Activated CD4-positive, CD25-positive, alpha-beta regulatory T cell (primary cell): Measurements from ENCODE around the gene HNRNPH3.

Experiments
- DNase-seq, 4 experiments: peaks; one replicate each; lab custom pipeline; 2025; lab: John Stamatoyannopoulos, UW

HNRNPH3 gene

GRCh38 chr10:68330852-68331454 is 911 bp upstream of the HNRNPH3 start:
- DNase-seq, result peak in 1 of 4 experiments; percentile 8

- peak; percentile 42 to 52 (median 47) for DNase-seq
Observed at GRCh38 chr10:68332259-68333057, 594 bp downstream of the HNRNPH3 start, which contains the start of gene PBLD. Gene PBLD (minus strand): TSS chr10:68332928. CDS start chr10:68306844, 26,084 bp downstream.

DNA sequence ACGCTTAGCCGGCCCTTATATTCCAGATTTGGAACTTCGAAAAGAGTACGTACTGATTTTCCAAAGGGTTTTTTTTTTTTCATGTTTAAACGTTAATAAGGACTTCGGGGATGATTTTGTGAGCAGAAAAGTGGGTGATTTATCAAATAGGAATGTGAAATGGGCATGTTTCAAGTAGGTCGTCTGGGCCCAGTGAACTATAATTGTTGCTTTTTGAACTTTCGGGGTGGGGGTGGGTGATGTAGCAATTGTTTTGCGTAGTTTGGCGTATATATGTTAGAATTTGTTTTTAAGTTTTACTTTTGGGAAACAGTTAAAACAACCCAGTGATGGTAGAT is 1.2 kb downstream of the HNRNPH3 start:
- DNase-seq, result no peak

DNA sequence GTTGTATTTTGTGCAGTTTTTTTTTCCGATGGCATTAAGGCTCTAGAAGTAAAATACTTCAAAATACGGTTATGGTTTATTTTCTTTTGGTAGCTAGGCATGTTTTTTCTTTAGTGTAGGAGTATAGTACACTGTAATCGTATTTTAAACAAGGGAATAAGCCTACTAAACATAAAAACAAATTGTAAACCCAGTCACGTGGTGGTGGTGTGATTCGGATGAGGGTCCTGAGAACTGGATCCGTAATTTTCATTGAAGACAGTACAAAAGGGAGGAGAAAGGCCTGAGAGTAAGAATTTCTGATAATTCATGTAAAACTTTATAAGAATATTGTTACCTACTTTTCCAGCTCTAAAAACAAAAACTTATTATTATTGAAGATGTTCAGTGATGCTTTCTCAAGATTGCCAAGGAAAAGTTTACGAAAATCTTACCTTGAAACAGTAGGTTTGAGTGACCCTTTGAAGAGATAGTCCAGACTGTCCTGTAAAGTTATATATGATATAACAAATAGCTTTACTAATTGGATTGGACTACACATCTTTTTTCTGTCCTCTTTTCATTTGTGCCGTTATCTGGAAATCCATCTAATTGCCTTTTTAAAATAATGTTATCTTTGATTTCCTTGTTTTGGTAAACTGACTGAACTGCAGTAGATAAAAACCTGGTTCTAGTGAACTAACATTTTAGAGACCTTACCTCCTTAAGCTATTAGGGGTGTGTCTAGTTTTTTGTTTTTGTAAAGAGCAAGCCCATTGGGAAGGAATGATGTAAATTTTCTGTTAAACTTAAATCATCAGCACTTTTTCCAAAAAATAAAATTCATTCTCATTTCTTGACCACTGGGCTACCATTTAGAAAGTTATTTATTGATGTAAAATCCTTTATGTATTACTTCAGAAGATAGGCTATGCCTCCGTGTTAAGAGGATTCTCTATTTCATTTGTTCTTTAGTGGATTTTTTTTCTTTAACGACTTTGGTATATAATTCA is 1.9 kb downstream of the HNRNPH3 start:
- no peak for DNase-seq

GRCh38 chr10:68334672-68335467 is 3.0 kb downstream of the HNRNPH3 start:
- DNase-seq, result no peak

GRCh38 chr10:68336754-68337351 is 5.0 kb downstream of the HNRNPH3 start:
- DNase-seq, result no peak

DNA sequence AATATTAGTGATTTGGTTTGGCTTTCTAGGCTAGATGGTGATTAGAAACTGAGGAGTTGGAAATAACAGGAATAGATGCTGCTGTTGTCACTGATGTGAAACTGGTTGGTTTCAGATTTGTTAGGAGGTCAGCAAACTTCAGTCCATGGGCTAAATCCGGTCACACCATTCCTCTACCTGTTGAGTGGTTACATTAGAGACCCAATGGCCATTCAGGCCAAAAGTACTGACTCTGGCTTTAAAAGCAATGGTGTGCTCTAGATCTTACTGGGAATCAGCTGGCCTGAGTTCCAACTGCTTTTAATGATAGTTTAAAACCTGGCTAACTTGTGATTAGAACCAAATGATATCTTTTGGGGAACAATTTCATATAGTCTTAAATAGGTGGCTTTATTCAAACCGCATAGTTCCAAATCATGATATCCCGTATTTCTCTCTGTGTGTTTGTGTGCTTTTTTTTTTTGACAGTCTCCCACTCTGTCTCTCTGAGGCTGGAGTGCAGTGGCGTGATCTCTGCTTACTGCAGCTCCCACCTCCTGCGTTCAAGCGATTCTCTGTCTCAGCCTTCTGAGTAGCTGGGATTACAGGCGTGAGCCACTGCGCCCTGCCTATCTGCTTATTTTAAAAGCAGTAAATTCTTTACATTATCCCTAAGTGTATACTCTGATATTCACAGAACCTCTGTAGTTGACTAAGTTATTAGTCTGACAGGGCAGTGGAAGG is 8.7 kb downstream of the HNRNPH3 start:
- no peak for DNase-seq

DNA sequence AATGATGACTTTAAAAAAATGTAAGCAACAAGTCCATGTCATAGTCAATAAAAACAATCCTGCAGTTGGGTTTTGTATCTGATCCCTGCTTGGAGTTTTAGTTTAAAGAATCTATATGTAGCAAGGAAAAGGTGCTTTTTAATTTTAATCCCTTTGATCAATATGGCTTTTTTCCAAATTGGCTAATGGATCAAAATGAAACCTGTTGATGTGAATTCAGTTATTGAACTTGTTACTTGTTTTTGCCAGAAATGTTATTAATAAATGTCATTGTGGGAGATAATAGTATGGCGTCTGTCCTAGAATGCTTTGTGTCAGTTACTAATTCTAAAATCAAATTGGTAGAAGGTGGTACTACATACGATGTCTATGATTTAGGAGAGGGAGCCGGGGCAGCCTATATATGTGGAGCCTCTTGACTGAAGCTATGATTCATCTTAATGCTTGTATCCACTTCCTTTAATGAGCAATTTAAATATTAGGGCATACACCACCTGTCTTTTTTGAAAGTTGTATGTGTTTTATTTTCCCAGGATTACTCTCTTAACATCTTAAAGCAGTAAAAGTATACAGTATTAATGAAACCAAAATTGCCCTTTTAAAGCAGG is 11.1 kb downstream of the HNRNPH3 start:
- DNase-seq, result no peak

DNA sequence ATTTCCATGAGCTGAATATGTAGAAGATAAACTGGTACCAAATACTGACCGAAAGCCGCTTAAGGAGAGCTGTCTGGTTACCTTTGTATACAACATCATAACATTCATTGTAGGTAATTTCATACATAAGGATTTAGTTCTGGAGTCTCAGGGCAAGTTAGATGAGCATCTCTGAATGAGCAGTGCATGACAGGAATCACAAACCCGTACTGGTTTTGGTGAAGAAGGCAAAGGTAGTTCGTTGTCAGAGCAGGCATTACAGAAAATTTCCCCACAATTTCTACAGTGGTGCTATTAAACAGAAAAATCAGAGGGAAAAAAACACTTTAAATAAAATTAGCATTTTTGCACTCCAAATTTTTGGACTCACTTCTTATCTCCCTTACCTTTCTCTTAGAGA is 13.8 kb downstream of the HNRNPH3 start:
- DNase-seq, result no peak

GRCh38 chr10:68346774-68347173 is 14.9 kb downstream of the HNRNPH3 start:
- DNase-seq, result no peak

- peak in 1 of 4 experiments; percentile 3 for DNase-seq
Observed at GRCh38 chr10:68348265-68348741, 16.4 kb downstream of the HNRNPH3 start.

- DNase-seq, result no peak
Observed at GRCh38 chr10:68353537-68353936, 21.7 kb downstream of the HNRNPH3 start.

- DNase-seq, result no peak
Observed at GRCh38 chr10:68359189-68359588, 27.3 kb downstream of the HNRNPH3 start.

DNA sequence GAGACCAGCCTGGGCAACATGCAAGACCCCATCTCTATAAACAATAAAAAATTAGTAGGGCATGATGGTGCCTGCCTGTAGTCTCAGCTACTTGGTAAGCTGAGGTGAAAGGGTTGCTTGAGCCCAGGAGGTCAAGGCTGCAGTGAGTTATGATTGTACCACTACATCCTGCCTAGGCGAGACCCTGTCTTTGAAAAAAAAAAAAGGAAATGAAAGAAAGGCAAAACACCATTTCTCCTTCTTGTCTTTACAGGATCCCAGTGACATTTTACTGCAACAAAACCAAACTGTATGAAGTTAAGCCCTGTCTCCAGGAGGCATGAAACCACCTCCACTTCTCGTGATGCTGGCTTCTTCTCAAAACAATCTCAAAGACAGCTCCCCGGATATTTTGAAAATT is 30.7 kb downstream of the HNRNPH3 start:
- DNase-seq, result no peak

DNA sequence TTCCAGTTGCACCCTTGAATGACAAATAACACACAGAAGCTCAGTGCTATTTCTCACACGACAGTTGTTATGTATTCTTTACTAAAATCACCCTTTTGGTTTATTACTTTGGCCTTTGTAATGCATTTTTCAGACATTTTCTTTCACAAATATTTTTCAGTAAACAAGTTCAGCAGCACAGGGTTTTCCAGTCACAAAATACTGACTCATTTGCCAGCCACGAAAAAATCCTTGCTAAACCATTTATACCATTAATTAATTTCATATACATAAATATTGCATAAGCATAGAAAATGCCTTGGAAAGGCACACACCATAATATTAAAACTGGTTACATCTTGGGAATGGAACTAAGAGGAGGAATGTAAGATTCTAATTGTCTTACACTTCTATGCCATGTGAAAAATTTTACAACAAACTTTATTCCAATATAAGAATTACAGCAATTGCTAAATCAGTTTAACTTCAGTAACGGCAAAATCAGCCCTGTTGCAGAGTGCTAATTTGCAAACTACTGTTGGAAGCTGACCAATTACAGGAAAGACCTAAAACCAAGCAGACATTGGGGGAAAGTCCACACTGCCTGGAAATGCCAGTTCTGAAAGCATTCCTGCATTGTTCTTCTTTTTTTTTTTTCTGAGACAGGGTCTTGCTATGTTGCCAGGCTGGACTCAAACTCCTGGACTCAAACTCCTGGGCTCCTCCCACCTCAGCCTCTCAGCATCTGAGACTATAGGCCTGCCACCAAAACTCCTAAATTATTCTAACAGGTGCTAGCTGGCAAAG is 32.4 kb downstream of the HNRNPH3 start:
- no peak for DNase-seq

DNA sequence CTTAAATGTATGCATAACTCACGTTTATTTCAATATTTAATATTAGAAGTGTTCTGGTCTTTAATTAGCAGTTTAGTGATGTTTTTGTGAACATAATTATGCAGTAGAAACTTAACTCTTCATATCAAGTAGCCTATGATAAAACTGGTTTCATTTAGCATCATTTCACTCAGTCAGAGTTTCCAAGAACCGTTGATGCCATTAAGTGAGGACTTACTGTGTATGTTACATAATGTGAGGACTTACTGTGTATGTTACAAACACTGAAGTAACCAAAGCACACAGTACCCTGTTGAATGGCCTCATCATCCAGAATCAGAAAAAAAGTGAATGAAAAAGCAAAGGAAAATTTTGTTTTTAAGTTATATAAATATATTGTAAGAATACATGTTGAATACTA is 33.7 kb downstream of the HNRNPH3 start:
- DNase-seq, result no peak

DNA sequence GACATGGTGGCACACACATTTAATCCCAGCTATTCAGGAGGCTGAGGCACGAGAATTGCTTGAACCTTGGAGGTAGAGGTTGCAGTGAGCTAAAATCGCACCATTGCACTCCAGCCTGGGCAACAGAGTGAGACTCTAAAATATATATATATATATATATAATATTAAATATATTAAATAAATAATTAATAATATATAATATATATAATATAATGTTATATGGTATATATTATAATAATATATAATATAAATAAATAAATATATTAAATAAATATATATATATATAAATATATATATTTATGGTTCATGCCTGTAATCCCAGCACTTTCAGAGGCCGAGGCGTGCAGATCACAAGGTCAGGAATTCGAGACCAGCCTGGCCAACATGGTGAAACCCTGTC is 34.7 kb downstream of the HNRNPH3 start:
- no peak for DNase-seq

DNA sequence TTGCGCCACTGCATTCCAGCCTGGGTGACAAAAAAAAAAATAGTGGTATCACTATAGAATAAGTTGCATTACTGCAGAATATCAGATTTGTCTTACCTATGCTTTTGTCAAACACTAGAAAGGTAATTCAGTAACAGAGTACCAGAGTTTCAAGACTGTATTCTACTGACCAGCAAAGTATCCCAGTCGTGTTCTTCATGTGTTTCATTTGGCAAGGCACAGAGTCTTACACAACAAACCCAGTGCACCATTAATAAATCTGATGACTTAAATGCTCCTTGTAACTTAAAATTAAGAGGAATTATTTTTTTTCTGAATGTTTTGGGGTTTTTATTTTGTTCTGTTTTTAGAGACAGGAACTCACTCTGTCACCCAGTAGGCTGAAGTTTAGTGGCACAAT is 35.3 kb downstream of the HNRNPH3 start:
- DNase-seq, result no peak

- no peak for DNase-seq
Observed at GRCh38 chr10:68371604-68372003, 39.7 kb downstream of the HNRNPH3 start.
